ENCODE data around the gene FLOT1. TPM values are rescaled to one million over a fixed set of nuclear protein-coding genes. Genes with fewer than 3 reads are reported as not detected.

FLOT1 gene
- total RNA-seq, 1 experiment from 2014 or later: 152 TPM

DNA sequence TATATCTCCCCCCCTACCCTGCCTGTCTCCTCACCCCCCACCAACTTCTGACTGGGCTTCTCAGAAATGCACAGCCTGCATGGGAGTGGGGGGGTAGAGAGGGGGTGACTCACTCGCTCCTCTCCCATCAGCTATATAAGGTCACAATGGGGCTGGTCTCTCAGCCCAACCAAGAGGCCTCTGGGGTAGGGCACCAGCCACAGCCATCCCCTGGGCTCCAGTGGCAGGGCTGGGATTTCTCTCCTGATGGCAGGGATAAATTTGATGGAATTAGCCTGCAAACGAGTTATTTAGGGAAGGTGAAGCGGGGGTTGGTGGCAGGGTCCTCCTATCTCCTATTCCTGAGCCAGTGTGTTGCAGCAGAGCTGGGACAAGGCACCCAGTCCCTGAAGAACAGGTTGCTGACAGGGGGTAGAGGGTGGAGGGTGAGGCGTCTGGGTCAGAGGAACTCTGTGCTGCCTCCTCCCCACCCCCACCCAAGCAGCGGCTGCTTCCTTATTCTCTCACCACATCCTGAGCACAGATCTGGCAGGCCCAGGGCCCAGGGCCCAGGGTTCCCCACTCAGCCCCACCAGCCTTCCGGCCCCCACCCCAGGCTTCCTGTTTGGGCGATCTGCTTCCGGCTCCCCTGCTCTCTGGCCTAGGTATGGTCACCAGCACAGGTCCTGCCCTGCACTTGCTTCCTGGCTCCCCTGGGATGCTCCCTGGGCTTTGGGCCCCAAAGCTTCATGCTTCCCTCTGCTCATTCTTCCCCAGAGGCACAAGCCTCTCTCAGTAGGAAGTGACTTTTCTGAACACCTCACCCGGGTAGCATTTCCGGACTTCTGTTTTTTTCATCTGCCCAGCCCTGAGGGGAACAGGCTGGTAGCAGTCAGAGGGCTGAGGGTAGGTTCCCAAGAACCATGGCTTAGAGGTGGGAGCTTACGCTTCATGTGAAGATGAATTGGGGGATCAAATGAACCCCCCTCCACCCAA lies 60.1 kb downstream of the FLOT1 start:
- DNase-seq (ENCODE audit: low spot score): peak; percentile 73

DNA sequence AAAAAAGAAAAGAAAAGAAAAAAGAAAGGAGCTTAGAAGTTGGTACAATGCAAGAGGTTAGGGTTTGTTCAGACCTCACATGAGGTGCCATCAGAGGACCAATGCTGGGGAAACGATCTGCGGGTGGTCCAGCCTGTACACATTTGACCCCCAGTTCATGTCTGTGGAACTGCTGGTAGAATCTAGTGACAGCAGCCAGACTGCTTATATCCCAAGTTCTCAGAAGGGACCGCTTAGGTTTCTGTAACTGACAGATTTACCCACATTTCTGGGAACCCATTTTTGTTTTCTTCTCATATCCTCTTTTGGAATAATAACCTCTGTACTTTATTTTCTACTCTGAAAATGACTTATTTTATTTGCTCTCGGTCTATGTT lies 60.7 kb downstream of the FLOT1 start:
- DNase-seq (ENCODE audit: low spot score): no peak

DNA sequence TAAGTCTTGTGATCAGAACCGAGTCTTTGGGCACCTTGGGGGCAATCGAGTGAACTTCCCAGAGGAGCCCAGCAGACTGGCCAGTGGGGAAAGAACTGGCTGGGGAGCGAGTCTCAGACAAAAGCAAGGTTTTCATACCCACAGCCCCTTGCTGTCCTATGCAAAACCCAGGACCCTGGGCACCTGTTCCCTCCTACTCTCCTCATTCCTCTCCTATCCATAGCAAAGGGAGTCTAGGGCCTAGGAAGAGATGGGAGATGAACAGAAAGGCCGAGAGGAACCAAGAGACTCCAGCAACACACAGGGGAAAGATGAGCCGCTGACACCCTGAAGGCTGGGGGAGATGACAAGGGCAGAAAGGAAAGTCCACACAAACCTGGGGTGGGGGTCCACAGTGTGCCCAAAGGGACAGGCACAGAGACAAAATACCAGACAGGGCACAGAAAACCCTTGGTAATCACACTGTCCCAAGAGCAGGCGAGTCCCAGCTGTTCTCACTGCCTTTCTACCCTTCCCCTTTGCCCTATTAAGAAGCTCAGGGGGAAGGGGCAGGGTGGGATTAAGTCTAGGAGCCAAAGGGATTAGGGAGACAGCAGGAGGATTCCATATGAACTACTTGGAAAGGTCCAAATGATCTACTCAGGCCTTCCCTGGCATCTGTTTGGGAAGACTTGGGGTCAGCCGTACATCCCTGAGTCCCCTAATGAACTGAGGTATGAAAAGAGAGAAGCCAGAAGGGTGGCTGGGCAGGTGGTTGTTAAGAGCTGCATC lies 62.5 kb downstream of the FLOT1 start:
- DNase-seq (ENCODE audit: low spot score): no peak

DNA sequence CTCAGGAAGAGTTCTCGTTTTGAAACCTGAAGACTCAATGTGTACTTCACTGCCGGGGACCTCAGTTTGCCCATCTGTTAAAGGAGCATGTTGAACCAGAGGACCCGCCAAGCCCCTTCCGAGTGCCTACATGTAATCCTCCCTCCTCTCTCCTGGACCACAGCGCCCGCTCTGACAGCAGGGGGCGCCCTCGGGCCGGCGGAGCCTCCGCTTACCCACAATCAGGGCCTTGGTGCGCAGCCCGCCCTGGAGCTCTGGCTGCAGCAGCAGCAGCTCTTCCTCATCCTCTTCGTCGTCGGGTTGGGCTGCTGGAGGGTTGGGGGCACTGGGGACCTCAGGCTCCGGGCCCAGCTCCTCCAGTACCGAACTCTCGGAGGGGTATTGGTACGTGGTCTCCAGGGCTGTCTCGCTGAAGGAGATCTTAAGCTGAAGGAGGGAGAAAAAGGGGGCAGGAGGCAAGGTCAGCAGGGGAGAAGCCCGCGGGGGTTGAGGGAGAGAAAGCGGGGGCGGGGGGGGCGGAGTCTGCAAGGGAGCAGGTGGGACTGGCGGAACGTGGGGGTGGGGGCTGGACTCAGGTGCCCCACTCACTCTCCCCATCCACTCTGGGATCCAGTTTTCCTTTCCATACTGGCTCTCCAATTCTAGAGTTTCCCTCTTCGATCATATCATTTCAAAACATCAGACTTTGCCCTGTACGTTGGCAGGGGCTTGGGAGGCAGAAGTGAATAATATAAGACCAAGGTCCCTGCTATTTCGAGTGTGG lies 63.3 kb downstream of the FLOT1 start:
- peak; percentile 84 for DNase-seq (ENCODE audit: low spot score)

Small RNAs within 50 kb of the gene (small RNA-seq; reads per million reads assigned to genes)
- gene RF00019: not detected
- not detected for gene RN7SL353P

Other genes starting within 250 kb of the FLOT1 start
- 72.9 and 73.4 TPM in 2 replicates for gene GNL1, start 186.2 kb downstream of the FLOT1 start, total RNA-seq (2014; rRNA removed; shearing (Covaris generic))
- gene PRR3, start 185.4 kb downstream of the FLOT1 start, total RNA-seq (2014; rRNA removed; shearing (Covaris generic)): 5.1 and 7.7 TPM in 2 replicates
- gene ABCF1, start 171.2 kb downstream of the FLOT1 start, total RNA-seq (2014; rRNA removed; shearing (Covaris generic)): 57.3 and 73.4 TPM in 2 replicates
- gene PPP1R10, start 125.4 kb downstream of the FLOT1 start, total RNA-seq (2014; rRNA removed; shearing (Covaris generic)): 50.3 and 51.5 TPM in 2 replicates
- gene MRPS18B, start 124.8 kb downstream of the FLOT1 start, total RNA-seq (2014; rRNA removed; shearing (Covaris generic)): 55.4 and 66.8 TPM in 2 replicates
- 8.3 and 9.2 TPM in 2 replicates for gene ATAT1, start 115.8 kb downstream of the FLOT1 start, total RNA-seq (2014; rRNA removed; shearing (Covaris generic))
- 14.5 and 18.6 TPM in 2 replicates for gene C6orf136, start 95.6 kb downstream of the FLOT1 start, total RNA-seq (2014; rRNA removed; shearing (Covaris generic))
- 43.2 and 43.8 TPM in 2 replicates for gene DHX16, start 69.7 kb downstream of the FLOT1 start, total RNA-seq (2014; rRNA removed; shearing (Covaris generic))
- 12.1 and 13.2 TPM in 2 replicates for gene PPP1R18, start 56.0 kb downstream of the FLOT1 start, total RNA-seq (2014; rRNA removed; shearing (Covaris generic))
- gene NRM, start 51.7 kb downstream of the FLOT1 start, total RNA-seq (2014; rRNA removed; shearing (Covaris generic)): 16.2 and 18.3 TPM in 2 replicates
- gene MDC1, start 25.4 kb downstream of the FLOT1 start, total RNA-seq (2014; rRNA removed; shearing (Covaris generic)): 24.8 and 24.9 TPM in 2 replicates
- 935 and 959 TPM in 2 replicates for gene TUBB, start 22.3 kb downstream of the FLOT1 start, total RNA-seq (2014; rRNA removed; shearing (Covaris generic))
- 200 and 206 TPM in 2 replicates for gene IER3, start 1.9 kb upstream of the FLOT1 start, total RNA-seq (2014; rRNA removed; shearing (Covaris generic))
- gene DDR1, start 141.8 kb upstream of the FLOT1 start, total RNA-seq (2014; rRNA removed; shearing (Covaris generic)): 131 and 158 TPM in 2 replicates
- 18.9 and 20.2 TPM in 2 replicates for gene GTF2H4, start 165.5 kb upstream of the FLOT1 start, total RNA-seq (2014; rRNA removed; shearing (Covaris generic))
- 23.2 and 24.4 TPM in 2 replicates for gene VARS2, start 171.6 kb upstream of the FLOT1 start, total RNA-seq (2014; rRNA removed; shearing (Covaris generic))
- gene SFTA2, start 189.5 kb upstream of the FLOT1 start, total RNA-seq (2014; rRNA removed; shearing (Covaris generic)): 4.7 and 8.0 TPM in 2 replicates
- 0.08 and 0.15 TPM in 2 replicates for gene MUCL3, start 198.3 kb upstream of the FLOT1 start, total RNA-seq (2014; rRNA removed; shearing (Covaris generic))
- not detected in 2 replicates for gene MUC21, start 241.0 kb upstream of the FLOT1 start, total RNA-seq (2014; rRNA removed; shearing (Covaris generic))

All from HT-29 (cell line).